ENCODE measurements around the gene GALNT2.

- TF ChIP-seq POLR2A (IDR thresholded peaks at IDR 0.05; ENCODE audit: low read length) (no peak), GATA1 (IDR thresholded peaks at IDR 0.05; ENCODE audit: low read depth, low read length) (no peak)
Measured at GRCh38 chr1:230303069-230303468, 236.0 kb downstream of the GALNT2 start.
